ENCODE data around the gene BCL2.

BCL2 gene

GRCh38 chr18:63299837-63300745 is 19.5 kb downstream of the BCL2 start:
- no peaks in the 10 kb centered on the region for H3K27me3 ChIP-seq (ENCODE audit: control insufficient read depth, insufficient read depth, low read length)

GRCh38 chr18:63298400-63299365 is 20.9 kb downstream of the BCL2 start:
- Histone ChIP-seq H3K4me3 (ENCODE audit: low read length) (no peak overlapping the region), H3K4me1 (ENCODE audit: control insufficient read depth, insufficient read depth, low read length) (peaks cover 9% of the 10 kb centered on the region), H3K36me3 (ENCODE audit: control insufficient read depth, insufficient read depth, low read length) (no peaks in the 10 kb centered on the region), H3K9ac (ENCODE audit: low read length) (no peak overlapping the region), H3K27ac (ENCODE audit: low read depth, low read length) (no peak overlapping the region), H3K27me3 (ENCODE audit: control insufficient read depth, insufficient read depth, low read length) (no peaks in the 10 kb centered on the region)

More at GRCh38 chr18:63299837-63300745, 19.5 kb downstream of the BCL2 start:
- H3K4me1 ChIP-seq (ENCODE audit: control insufficient read depth, insufficient read depth, low read length), result peaks cover 8% of the 10 kb centered on the region
- H3K36me3 ChIP-seq (ENCODE audit: control insufficient read depth, insufficient read depth, low read length), result no peaks in the 10 kb centered on the region
- H3K4me3 ChIP-seq (ENCODE audit: low read length), result no peak overlapping the region
- no peak overlapping the region for H3K9ac ChIP-seq (ENCODE audit: low read length)
- H3K27ac ChIP-seq (ENCODE audit: low read depth, low read length), result no peak overlapping the region

- Histone ChIP-seq H3K27me3 (ENCODE audit: control insufficient read depth, insufficient read depth, low read length) (no peaks in the 10 kb centered on the region), H3K4me3 (ENCODE audit: low read length) (no peak overlapping the region), H3K9ac (ENCODE audit: low read length) (no peak overlapping the region), H3K36me3 (ENCODE audit: control insufficient read depth, insufficient read depth, low read length) (no peaks in the 10 kb centered on the region), H3K27ac (ENCODE audit: low read depth, low read length) (no peak overlapping the region), H3K4me1 (ENCODE audit: control insufficient read depth, insufficient read depth, low read length) (peaks cover 12% of the 10 kb centered on the region)
Measured at GRCh38 chr18:63297687-63298399, 21.7 kb downstream of the BCL2 start.

GRCh38 chr18:63293935-63294334 is 25.6 kb downstream of the BCL2 start:
- Histone ChIP-seq H3K36me3 (ENCODE audit: control insufficient read depth, insufficient read depth, low read length) (no peaks in the 10 kb centered on the region), H3K27me3 (ENCODE audit: control insufficient read depth, insufficient read depth, low read length) (no peaks in the 10 kb centered on the region), H3K27ac (ENCODE audit: low read depth, low read length) (no peak overlapping the region), H3K9ac (ENCODE audit: low read length) (no peak overlapping the region), H3K4me3 (ENCODE audit: low read length) (no peak overlapping the region), H3K4me1 (ENCODE audit: control insufficient read depth, insufficient read depth, low read length) (peaks cover 12% of the 10 kb centered on the region)

- Histone ChIP-seq H3K27ac (ENCODE audit: low read depth, low read length) (no peak overlapping the region), H3K4me1 (ENCODE audit: control insufficient read depth, insufficient read depth, low read length) (peaks cover 12% of the 10 kb centered on the region), H3K4me3 (ENCODE audit: low read length) (no peak overlapping the region), H3K36me3 (ENCODE audit: control insufficient read depth, insufficient read depth, low read length) (no peaks in the 10 kb centered on the region), H3K27me3 (ENCODE audit: control insufficient read depth, insufficient read depth, low read length) (no peaks in the 10 kb centered on the region), H3K9ac (ENCODE audit: low read length) (no peak overlapping the region)
Measured at GRCh38 chr18:63292831-63293683, 26.5 kb downstream of the BCL2 start.

GRCh38 chr18:63291278-63291677 is 28.3 kb downstream of the BCL2 start:
- no peak overlapping the region for H3K9ac ChIP-seq (ENCODE audit: low read length)
- peaks cover 6% of the 10 kb centered on the region for H3K4me1 ChIP-seq (ENCODE audit: control insufficient read depth, insufficient read depth, low read length)
- no peaks in the 10 kb centered on the region for H3K36me3 ChIP-seq (ENCODE audit: control insufficient read depth, insufficient read depth, low read length)
- H3K27me3 ChIP-seq (ENCODE audit: control insufficient read depth, insufficient read depth, low read length), result no peaks in the 10 kb centered on the region
- H3K27ac ChIP-seq (ENCODE audit: low read depth, low read length), result no peak overlapping the region
- H3K4me3 ChIP-seq (ENCODE audit: low read length), result no peak overlapping the region

- Histone ChIP-seq H3K27ac (ENCODE audit: low read depth, low read length) (no peak overlapping the region), H3K4me1 (ENCODE audit: control insufficient read depth, insufficient read depth, low read length) (peaks cover 6% of the 10 kb centered on the region), H3K9ac (ENCODE audit: low read length) (no peak overlapping the region), H3K27me3 (ENCODE audit: control insufficient read depth, insufficient read depth, low read length) (no peaks in the 10 kb centered on the region), H3K36me3 (ENCODE audit: control insufficient read depth, insufficient read depth, low read length) (no peaks in the 10 kb centered on the region), H3K4me3 (ENCODE audit: low read length) (no peak overlapping the region)
Measured at GRCh38 chr18:63290821-63291200, 28.8 kb downstream of the BCL2 start.

- Histone ChIP-seq H3K36me3 (ENCODE audit: control insufficient read depth, insufficient read depth, low read length) (no peaks in the 10 kb centered on the region), H3K27ac (ENCODE audit: low read depth, low read length) (no peak overlapping the region), H3K27me3 (ENCODE audit: control insufficient read depth, insufficient read depth, low read length) (no peaks in the 10 kb centered on the region), H3K9ac (ENCODE audit: low read length) (no peak overlapping the region), H3K4me1 (ENCODE audit: control insufficient read depth, insufficient read depth, low read length) (peaks cover 7% of the 10 kb centered on the region), H3K4me3 (ENCODE audit: low read length) (no peak overlapping the region)
Measured at GRCh38 chr18:63290166-63290820, 29.3 kb downstream of the BCL2 start.

GRCh38 chr18:63288311-63288710 is 31.3 kb downstream of the BCL2 start:
- Histone ChIP-seq H3K27me3 (ENCODE audit: control insufficient read depth, insufficient read depth, low read length) (no peaks in the 10 kb centered on the region), H3K27ac (ENCODE audit: low read depth, low read length) (peak overlapping the region; percentile 29), H3K4me3 (ENCODE audit: low read length) (no peak overlapping the region), H3K36me3 (ENCODE audit: control insufficient read depth, insufficient read depth, low read length) (no peaks in the 10 kb centered on the region), H3K4me1 (ENCODE audit: control insufficient read depth, insufficient read depth, low read length) (peaks cover 13% of the 10 kb centered on the region), H3K9ac (ENCODE audit: low read length) (no peak overlapping the region)

- no peaks in the 10 kb centered on the region for H3K27me3 ChIP-seq (ENCODE audit: control insufficient read depth, insufficient read depth, low read length)
- no peaks in the 10 kb centered on the region for H3K36me3 ChIP-seq (ENCODE audit: control insufficient read depth, insufficient read depth, low read length)
- no peak overlapping the region for H3K4me3 ChIP-seq (ENCODE audit: low read length)
- no peak overlapping the region for H3K9ac ChIP-seq (ENCODE audit: low read length)
- H3K27ac ChIP-seq (ENCODE audit: low read depth, low read length), result peak overlapping the region; percentile 29
- peaks cover 13% of the 10 kb centered on the region for H3K4me1 ChIP-seq (ENCODE audit: control insufficient read depth, insufficient read depth, low read length)
Measured at GRCh38 chr18:63287691-63288220, 31.8 kb downstream of the BCL2 start.

- Histone ChIP-seq H3K27ac (ENCODE audit: low read depth, low read length) (no peak overlapping the region), H3K4me1 (ENCODE audit: control insufficient read depth, insufficient read depth, low read length) (peaks cover 13% of the 10 kb centered on the region), H3K27me3 (ENCODE audit: control insufficient read depth, insufficient read depth, low read length) (no peaks in the 10 kb centered on the region), H3K36me3 (ENCODE audit: control insufficient read depth, insufficient read depth, low read length) (no peaks in the 10 kb centered on the region), H3K9ac (ENCODE audit: low read length) (no peak overlapping the region), H3K4me3 (ENCODE audit: low read length) (no peak overlapping the region)
Measured at GRCh38 chr18:63286926-63287325, 32.6 kb downstream of the BCL2 start.

All from rectal smooth muscle tissue (tissue), 1 donor.